HG03108 (cell line): Measurements from ENCODE around the gene THOC1.

Experiments used
- ATAC-seq: cut with Tn5 transposase; IDR thresholded peaks from one replicate; pipeline ENCODE4 v1.9.1; 2021; ENCODE audit warnings: moderate library complexity; ENCODE audit not compliant: unreplicated experiment

THOC1 gene

DNA sequence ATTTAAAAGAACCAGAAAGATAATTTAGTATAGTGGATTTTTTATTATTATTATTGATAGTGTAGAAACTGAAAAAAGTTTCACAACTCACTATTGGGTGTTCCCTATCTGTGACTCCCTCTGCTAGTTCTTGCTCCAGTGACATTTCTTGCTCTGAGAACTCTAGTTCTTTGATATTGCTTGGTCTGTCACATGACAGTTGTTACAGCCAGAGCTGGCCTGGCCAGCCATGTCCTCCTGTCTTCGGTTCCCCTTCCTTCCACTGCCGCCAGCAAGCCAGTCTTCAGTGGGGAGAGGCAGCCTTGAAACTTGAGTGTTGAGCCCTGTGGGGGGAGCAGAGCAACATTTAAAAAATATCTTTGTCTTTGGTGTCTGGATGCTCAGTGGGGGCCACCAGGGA, 7.6 kb upstream of the THOC1 start:
- no peak for ATAC-seq

DNA sequence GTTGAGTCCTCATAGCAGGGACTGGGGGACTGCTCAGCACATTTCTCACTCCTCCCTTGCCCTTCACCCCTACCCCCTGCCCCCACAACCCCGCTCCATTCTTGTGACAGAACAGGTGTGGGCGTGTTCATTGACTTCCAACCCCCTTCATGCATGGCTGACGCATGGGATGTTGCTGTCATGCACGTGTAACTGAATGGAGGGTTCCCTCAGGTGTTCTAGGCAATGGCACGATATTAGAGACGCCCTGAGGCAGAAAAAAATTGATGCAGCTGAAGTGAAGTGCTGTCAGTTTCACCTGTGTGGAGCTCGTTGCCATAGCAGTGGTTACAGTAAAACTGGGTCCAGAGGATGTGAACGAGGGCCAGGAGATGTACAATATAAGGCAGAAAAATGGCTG, 6.5 kb upstream of the THOC1 start:
- no peak for ATAC-seq

DNA sequence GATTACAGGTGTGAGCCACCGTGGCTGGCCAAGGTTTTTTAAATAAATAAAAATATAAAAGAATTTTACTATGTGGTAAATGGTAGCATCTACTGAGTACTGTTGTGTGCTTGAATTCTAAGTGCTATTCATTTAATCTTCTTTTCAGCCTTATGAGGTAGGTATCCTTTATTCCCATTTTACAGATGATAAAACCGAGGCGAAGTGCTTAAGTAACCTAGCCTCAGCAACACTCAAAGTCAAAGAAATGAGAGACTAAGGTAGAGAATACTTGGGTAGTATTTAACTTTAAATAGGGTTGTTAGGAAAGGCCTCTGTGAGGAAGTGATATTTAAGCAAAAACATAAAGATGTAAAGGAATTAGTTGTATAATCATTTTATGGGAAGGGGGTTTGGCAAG, 5.7 kb upstream of the THOC1 start:
- no peak for ATAC-seq

DNA sequence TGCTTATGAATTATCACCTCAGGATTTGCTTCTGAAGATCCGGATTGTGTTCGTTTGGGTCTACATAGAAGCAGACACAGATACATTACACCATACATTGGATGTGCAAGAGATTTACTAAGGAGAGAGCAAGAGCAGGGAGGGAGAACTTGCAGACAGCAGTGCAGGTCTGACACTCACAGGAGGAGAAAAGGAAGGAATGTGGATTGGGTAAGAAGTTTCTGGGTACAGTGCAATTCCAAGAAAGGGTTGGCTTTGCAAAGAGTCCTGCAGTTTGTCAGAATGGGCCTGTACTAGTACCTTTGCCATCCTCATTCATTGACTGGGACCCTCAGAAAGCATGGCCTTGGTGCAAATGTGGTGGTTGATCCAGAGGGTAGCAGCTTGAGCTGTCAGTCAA, 4.8 kb upstream of the THOC1 start:
- no peak for ATAC-seq

DNA sequence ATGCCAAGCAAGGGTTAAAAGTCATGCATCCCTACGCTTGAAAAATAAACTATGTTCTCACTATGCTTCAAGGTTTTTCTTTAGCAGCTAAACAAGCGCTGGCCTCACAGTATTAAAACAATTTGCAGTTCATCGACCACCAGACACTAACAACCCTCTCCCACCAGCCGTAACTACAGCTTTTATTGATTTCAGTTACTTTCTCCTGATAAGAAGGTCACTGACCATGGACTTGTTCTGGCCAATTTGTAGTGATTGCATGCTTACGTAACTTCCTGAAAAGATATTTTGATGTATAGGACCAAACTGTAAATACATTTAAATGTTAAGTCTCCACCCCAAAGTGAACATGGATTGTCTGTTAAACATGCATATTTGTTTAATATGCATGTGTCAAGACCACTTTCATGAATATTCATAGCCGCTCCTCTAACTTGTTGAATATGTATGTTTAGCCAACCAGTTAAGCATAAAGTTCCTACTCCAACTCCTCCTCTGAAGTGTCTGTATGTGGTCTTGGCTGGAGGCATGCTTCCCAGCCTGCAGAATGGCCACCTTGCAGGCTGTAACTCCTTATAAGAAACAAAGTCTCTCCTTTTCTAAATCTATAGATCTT, 1.7 kb upstream of the THOC1 start:
- no peak for ATAC-seq

DNA sequence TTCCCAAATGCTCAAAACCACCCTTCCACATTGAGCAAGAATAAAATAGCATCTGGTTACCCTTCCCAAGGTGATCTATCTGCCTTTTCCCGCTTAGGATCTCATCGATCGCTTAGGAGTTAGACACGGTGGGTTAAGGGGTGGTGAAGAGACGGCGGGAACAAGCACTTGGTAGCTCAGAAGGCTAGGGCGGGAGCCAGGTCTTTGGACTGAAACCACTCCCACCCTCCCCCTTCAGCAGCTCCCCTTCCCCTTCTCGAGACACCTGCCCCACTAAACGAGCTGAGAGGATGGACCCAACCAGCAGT, 513 bp downstream of the THOC1 start:
- no peak for ATAC-seq

DNA sequence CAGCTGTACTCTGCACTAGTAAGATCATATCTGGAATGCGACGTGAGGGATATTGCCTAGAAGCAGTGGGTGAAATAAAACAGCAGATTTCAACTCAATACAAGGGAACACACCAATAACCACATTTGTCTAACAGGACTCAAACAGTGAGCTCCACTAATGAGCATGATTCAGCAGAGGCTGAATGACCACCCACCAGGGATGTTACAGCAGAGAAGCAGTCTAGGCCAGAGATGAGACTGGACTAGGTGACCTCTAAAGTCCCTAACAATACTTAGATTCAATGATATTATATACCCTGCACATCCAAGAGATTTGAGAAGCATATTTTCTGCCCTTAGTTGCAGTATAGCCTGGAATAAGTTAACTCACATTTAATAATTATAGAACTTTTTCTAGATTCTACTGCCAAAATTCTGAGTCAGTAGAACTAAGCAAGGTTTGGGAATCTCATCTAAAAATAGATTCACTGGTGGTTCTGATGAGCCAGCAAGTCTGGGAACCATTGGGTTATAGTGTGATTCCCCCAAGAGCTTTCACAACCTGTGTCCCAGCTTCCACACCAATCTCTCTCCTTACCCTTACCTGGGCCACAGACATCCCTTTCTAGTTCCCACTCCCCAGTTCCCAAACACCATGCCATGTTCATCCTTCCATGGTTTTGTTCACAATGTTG, 6.3 kb downstream of the THOC1 start:
- ATAC-seq: no peak

DNA sequence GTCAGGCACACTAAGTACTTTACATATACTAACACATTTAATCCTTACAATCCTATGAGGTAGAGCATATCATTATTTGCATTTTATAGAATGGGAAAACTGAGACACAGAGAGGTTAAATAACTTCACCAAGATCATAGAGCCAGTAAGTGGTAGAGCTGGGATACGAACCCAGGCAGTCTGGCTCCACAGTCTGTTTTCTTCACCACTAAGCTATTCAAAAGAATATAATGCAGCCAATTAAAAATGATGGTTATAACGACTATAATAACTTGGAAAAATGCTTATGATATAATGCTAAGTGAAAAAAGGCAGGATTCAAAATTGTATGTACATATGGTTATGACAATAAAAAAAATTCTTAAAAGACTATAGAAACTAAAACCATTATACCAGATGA, 7.3 kb downstream of the THOC1 start:
- no peak for ATAC-seq

DNA sequence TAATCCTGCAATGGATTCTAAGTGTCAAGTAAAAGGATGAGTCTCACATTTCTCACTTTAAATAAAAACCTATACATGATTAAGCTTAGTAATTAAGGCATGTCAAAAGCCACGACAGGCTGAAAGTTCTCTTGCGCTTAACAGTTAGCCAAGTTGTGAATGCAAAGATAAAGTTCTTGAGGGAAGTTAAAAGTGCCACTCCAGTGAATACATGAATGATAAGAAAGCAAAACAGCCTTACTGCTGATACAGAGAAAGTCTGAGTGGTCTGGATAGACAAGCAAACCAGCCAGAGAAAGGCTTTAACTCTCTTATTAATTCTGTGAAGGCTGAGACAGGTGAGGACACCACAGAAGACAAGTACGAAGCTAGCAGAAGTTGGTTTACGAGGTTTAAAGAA, 12.7 kb downstream of the THOC1 start:
- ATAC-seq: no peak

DNA sequence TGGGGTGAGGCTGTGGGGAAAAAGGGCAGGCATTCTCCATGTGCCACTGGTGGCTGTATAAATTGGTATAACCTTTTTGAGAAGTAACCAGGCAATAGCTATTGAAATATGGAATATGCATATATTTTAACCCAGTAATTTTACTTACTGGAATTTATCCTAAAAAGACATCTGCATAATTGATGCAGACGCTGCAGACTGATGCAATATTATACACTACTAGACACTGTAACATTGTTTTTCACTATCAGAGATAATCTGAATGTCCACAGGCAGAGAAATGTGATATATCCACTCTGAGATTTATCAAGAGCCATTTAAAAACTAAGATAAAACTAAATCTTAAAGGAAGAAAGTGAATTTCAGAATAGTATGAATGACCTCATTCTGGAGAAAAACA, 14.7 kb downstream of the THOC1 start:
- no peak for ATAC-seq

DNA sequence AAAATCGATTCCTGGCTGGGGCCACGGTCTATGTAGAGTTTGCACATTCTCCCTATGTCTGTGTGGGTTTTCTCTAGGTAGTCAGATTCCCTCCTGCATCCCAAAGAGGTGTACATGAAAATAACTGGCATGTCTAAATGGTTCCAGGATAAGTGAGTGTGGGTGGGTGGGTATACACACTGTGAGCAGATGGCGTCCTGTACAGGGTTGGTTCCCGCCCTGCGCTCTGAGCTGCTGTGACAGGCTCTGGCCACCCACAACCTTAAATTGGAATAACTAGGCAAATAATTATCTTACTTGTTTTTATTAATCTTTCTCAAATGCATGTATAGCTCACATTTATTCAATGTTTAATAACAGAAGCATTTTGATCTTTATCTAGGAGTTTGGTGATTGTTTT, 16.3 kb downstream of the THOC1 start:
- ATAC-seq: no peak

DNA sequence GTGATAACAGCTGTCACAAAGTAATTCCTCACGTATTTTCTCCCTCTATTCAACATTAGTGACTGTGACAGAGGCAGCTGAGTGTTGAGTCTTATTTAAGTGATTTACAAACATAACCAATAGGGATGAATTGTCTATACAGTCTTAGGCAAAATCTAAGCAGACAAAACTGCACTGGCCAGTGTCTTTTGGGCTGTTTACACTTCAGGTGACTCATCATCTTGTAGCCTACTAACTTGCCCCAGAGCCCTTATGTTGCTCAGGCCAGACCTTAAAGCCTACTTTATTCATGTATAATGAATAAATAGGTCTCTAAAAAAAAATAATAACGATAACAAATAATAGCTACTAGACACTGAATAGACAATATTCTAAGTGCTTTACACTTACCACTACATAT, 17.2 kb downstream of the THOC1 start:
- no peak for ATAC-seq

DNA sequence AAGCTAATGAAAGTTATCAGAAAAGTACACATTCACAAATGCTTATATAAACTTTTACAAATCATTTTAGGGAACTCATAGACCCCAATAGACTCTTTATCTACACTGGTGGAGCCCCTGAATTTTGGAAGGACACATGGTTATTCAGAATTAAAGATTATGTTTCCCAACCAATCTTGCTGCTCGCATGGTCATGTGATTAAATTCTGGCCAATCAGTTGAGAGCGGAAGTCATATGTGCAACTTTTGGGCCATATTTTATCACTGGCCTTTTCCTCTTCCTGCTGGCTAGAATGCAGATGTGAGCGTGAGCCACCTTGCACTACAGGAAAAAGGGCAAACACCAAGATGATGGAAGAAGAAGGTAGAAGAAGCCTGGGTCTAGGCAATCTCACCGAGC, 19.8 kb downstream of the THOC1 start:
- ATAC-seq: no peak

DNA sequence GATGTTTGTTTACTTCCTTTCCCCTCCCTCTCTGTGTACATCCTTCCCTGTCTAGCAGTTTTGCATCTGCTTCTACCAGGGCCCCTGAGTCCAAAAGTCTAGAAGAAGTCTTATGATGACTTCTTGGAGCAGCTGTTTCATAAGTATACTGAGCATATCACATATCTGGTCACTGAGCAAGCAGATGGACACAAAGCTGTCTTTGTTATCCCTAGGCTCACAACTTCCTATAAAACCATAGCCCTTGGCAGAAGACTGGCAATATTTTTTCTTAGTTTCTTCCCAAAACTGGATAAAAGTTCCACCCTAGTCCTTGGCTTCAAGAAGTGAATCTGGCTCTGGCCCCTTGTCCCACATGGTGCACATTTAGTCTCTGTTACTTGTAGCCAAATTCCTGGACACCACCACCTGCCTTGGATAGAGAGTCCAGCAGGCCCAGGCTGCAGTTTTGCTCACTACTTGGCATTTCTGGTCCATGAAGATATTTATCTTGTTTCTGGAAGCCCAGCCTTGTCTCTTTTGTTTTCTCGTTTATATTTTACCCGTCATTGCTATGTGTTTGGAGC, 22.5 kb downstream of the THOC1 start:
- no peak for ATAC-seq

DNA sequence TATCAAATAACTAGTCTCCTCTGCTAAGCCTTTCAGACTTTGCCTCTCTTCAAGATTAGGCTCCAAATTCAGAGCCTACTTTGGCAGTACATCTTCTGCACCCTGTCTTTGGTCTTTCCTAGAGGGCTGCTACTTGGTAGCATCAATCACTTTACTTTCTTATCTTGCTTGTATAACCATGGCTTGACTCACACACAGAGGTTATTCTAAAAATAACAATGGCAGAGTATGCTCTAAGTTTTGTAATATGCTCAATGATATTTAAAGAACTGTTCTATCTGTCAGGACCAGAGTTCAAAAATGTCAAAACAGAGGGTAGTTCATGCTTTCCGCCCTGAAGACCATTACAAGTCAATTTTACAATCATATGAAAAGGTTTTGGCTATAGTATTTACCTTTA, 27.7 kb downstream of the THOC1 start:
- ATAC-seq: no peak

DNA sequence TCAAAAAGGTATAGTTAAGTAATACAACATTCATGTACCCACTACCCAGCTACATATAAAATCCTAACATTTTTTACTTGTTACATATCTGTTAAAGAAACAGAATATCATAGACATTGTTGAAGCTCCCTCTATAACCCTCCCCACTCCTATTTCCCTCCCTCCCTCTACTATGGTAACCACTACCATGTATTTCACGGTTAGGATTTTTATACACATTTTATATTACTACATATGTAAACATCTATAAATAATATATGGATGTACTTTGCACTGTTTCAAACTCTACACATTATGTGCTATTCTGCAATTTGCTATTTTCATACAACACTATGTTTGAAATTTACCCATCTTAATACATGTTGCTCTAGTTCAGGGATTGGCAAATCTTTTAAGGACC, 36.3 kb downstream of the THOC1 start:
- ATAC-seq: no peak

DNA sequence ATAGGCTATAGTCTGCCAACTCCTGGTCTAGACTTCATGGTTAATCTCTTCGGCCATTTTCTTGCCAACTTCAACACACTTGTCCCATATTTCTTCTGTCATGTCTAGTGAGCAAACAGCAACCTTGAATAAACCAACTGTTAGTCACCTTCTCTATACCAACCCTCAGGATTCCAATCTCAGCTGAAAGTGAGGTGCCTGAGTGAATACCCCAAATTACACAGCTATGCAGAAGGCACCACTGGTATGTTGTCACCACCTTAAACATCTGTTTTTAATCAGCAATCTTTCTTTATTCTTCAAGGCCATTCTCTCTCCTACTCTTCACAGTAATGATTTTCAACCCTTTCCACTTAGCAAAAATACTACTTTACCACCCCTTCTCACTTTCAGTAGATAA, 39.3 kb downstream of the THOC1 start:
- no peak for ATAC-seq

DNA sequence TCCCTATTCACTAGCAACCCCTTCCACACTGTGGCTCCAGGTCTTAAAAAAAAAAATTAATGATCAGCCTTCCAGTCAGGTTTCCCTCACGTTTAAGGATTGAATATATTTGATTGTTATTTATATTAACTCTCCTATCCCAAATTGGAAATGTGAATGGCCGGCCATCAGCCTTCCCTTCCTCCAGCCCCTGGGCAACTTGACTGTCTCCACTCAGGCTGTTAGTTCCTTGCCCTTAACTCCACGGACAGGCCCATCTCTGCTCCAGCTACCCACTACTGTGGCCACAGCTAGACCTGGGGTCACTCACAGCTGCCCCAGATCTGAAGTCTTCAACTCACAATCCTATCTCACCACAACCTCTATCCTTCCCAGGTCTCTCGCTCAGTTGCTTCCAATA, 39.9 kb downstream of the THOC1 start:
- no peak for ATAC-seq

DNA sequence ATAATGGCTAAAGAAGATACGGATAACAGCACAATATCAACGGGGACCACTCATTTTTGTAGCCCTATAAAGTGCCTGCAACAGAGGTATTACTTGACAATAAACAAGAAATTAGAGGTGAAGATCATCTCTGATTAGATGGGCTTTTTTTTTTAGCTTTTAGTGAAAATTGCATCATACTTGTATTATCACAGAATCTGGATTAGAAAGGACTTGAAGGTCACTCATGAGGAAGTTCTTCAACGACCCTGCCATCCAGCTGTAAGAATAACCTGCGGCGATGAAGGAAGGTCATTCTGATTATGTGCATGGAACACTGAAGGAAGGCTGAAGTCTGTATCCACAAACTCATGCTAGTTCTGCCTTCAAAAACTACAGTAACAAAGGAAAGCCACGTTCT, 40.5 kb downstream of the THOC1 start:
- no peak for ATAC-seq

DNA sequence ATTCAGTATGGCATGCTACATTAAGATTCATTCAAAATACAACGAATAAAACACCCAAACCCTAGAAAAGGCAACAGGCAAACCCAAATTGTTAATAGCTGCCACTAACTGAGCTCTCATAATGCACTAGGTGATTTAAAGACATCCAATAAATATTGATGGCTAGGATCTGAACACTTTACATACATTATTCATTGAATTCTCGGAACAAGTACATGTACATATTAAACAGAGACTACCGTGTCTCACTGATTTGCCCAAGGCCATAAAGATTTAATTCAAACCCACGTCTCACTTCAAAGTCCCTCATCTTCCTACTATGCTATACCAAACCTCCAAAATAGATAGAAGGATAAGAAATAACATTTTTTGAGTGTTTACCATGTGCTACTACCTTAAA, 42.1 kb downstream of the THOC1 start:
- ATAC-seq: no peak

DNA sequence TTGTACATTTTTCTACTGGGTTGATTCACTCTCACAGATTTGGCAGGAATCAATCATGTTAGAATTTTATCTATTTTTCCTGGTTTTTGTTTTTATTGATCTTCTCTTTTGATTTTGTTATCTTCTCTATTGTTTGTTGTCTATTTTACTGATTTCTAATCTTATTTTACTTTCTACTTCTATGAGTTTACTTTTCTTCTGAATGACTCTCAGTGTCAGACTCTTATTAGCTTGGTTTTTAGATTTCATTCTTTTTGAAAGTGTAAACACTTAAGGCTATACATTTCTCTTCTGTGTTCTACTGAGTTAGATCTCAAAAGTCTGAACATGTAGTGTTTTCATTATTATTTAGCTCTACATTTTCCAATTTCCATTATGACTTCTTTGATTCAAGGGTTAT, 47.1 kb downstream of the THOC1 start:
- no peak for ATAC-seq

DNA sequence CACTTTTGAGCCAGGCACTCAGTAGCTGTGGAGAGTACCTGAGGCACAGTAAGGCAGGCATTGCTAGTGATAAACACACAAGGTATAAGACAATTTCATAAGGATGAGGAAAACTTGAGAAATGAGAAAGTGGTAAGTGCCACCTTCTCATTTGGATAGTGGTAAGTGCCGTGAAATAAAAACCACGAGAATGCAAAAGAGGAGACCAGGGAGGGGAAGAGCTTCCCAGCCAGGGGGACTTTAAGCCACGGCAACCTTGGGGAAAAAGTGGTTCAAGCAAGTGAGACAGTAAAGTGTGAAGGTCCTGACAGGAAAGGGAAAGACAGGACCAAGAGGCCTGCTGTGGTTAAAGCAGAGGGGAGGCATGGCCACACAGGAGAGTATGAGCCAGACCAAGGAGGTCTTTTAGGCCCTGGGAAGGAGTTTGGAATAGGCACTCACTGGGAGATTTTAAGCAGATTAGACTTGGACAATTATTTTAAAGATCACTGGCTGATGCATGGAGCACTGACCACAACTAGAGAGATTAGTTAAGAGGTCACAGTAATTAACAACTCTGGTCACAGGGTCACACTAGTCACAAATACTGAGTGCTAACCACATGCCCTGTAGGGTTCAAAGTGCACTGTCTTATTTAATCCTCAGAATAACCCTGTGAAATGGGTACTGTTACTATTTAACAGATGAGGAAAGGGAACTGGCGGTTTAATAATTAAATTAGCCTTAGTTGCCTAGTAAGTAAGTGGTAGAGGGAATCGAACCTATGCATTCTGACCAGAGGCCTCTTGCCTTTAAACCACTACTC, 50.1 kb downstream of the THOC1 start:
- no peak for ATAC-seq
